Stomach (tissue), 8 donors: Measurements from ENCODE around the gene C8B. TPM values are rescaled to one million over a fixed set of nuclear protein-coding genes. Genes with fewer than 3 reads are reported as not detected.

Experiments
- polyA plus RNA-seq, 3 donors: library from polyadenylated mRNA; stranded (reverse); fragments of 200-250 nt; gene quantifications; one replicate each; pipeline ENCODE4 v1.2.3, GENCODE V29; 2013
- total RNA-seq, 5 donors: library from RNA; depleted of rRNA; stranded (reverse); fragments of >200 nt; gene quantifications; one replicate each; pipeline versions ENCODE4 v1.1.0 to v1.2.3, GENCODE V29; 2014 to 2016
- donor health status: healthy with polysubstance abuse.
- donor health status: Bipolar disorder and iron deficiency.
- donor health status: healthy.

Gene C8B
- total and polyA plus RNA-seq, 8 donors = 0.15 to 0.25 TPM; not detected in 6

Other genes starting within 250 kb of the C8B start
- 1 to 10 TPM in 1 of 5 donors, under 1 TPM in 1, not detected in 3; 0.45 to 2.2 TPM for gene FYB2, start 146.6 kb downstream of the C8B start, total RNA-seq
- 1 to 10 TPM in 1 of 3 donors, under 1 TPM in 2; 0.31 to 1.1 (median 0.75) TPM for gene FYB2, start 146.6 kb downstream of the C8B start, polyA plus RNA-seq
- not detected for gene C8A, start 111.2 kb downstream of the C8B start, total RNA-seq
- under 1 TPM in 2 of 3 donors, not detected in 1; 0.25 to 0.38 TPM for gene C8A, start 111.2 kb downstream of the C8B start, polyA plus RNA-seq